ENCODE data around the gene MUC6. TPM values are rescaled to one million over a fixed set of nuclear protein-coding genes. Genes with fewer than 3 reads are reported as not detected.

Gene MUC6
- total RNA-seq, 2 donors from 2014 or later = 13.1 TPM; not detected in 1

- Histone ChIP-seq H3K4me3 (no peak overlapping the region), H3K36me3 (no peaks in the 10 kb centered on the region), H3K27me3 (replicated peaks; ENCODE audit: insufficient read depth) (no peaks in the 10 kb centered on the region), H3K4me1 (ENCODE audit: control insufficient read depth in 1 of 2, low read depth in 2 of 2) (no peaks in the 10 kb centered on the region), H3K9me3 (no peaks in the 10 kb centered on the region), H3K27ac (no peak overlapping the region)
- DNase-seq (ENCODE audit: low spot score) = no peak
- ATAC-seq (ENCODE audit: insufficient number of reproducible peaks, low FRiP score, low read depth) = no peak
- no peak for TF ChIP-seq CTCF (IDR thresholded peaks at IDR 0.05)
These were observed 36.8 kb upstream of the MUC6 start for GRCh38 chr11:1073261-1073724.

- Histone ChIP-seq H3K27ac (no peak overlapping the region), H3K4me3 (no peak overlapping the region), H3K27me3 (replicated peaks; ENCODE audit: insufficient read depth) (no peaks in the 10 kb centered on the region), H3K36me3 (no peaks in the 10 kb centered on the region), H3K9me3 (no peaks in the 10 kb centered on the region), H3K4me1 (ENCODE audit: control insufficient read depth in 1 of 2, low read depth in 2 of 2) (no peaks in the 10 kb centered on the region)
- DNase-seq (ENCODE audit: low spot score) = no peak
- no peak for ATAC-seq (ENCODE audit: insufficient number of reproducible peaks, low FRiP score, low read depth)
- TF ChIP-seq CTCF (IDR thresholded peaks at IDR 0.05) = no peak
These were observed 36.3 kb upstream of the MUC6 start for GRCh38 chr11:1072821-1073231.

- ATAC-seq (ENCODE audit: insufficient number of reproducible peaks, low FRiP score, low read depth) = no peak
- Histone ChIP-seq H3K4me3 (no peak overlapping the region), H3K4me1 (ENCODE audit: control insufficient read depth in 1 of 2, low read depth in 2 of 2) (no peaks in the 10 kb centered on the region), H3K27ac (no peak overlapping the region), H3K36me3 (no peaks in the 10 kb centered on the region), H3K27me3 (replicated peaks; ENCODE audit: insufficient read depth) (no peaks in the 10 kb centered on the region), H3K9me3 (no peaks in the 10 kb centered on the region)
- TF ChIP-seq CTCF (IDR thresholded peaks at IDR 0.05) = no peak
- no peak for DNase-seq (ENCODE audit: low spot score)
These were observed 35.8 kb upstream of the MUC6 start for GRCh38 chr11:1072116-1072820.

- ATAC-seq (ENCODE audit: insufficient number of reproducible peaks, low FRiP score, low read depth) (no peak), DNase-seq (ENCODE audit: low spot score) (no peak)
- no peaks in the 10 kb centered on the region for H3K4me1 ChIP-seq (ENCODE audit: control insufficient read depth in 1 of 2, low read depth in 2 of 2)
- H3K27ac ChIP-seq = no peak overlapping the region
- no peaks in the 10 kb centered on the region for H3K36me3 ChIP-seq
- H3K4me3 ChIP-seq = no peak overlapping the region
- H3K9me3 ChIP-seq = no peaks in the 10 kb centered on the region
- TF ChIP-seq CTCF (IDR thresholded peaks at IDR 0.05) = no peak
- H3K27me3 ChIP-seq (replicated peaks; ENCODE audit: insufficient read depth) = no peaks in the 10 kb centered on the region
These were observed 35.1 kb upstream of the MUC6 start for GRCh38 chr11:1071571-1072115.

GRCh38 chr11:1070594-1071462 lies 34.3 kb upstream of the MUC6 start:
- Histone ChIP-seq H3K36me3 (no peaks in the 10 kb centered on the region), H3K27ac (no peak overlapping the region), H3K4me1 (ENCODE audit: control insufficient read depth in 1 of 2, low read depth in 2 of 2) (no peaks in the 10 kb centered on the region), H3K9me3 (no peaks in the 10 kb centered on the region), H3K27me3 (replicated peaks; ENCODE audit: insufficient read depth) (no peaks in the 10 kb centered on the region), H3K4me3 (no peak overlapping the region)
- ATAC-seq (ENCODE audit: insufficient number of reproducible peaks, low FRiP score, low read depth) (no peak), DNase-seq (ENCODE audit: low spot score) (no peak)
- no peak for TF ChIP-seq CTCF (IDR thresholded peaks at IDR 0.05)
